Measurements from ENCODE around the gene SERPINA10. TPM values are rescaled to one million over a fixed set of nuclear protein-coding genes. Genes with fewer than 3 reads are reported as not detected.

Gene SERPINA10
- total and polyA plus RNA-seq, 2 experiments from 2014 or later: 0.13 TPM; not detected in 1

- Histone ChIP-seq H3K36me3 (no peaks in the 10 kb centered on the region), H3K4me3 (no peak overlapping the region), H3K4me1 (ENCODE audit: low read depth) (no peaks in the 10 kb centered on the region), H3K9me3 (ENCODE audit: low read depth) (no peaks in the 10 kb centered on the region), H3K27me3 (no peaks in the 10 kb centered on the region), H3K27ac (no peak overlapping the region)
- no peak for DNase-seq (ENCODE audit: low read depth in 1 of 2, low spot score in 1 of 2)
- TF ChIP-seq CTCF (IDR thresholded peaks at IDR 0.05; ENCODE audit: low read depth, low read length): no peak
Measured at GRCh38 chr14:94237046-94237445, 56.0 kb downstream of the SERPINA10 start.

Other genes with a start within 250 kb of the SERPINA10 start
- gene DDX24, start 212.1 kb downstream of the SERPINA10 start, total RNA-seq: 167 and 188 TPM in 2 replicates
- 227 and 272 TPM in 2 replicates for gene DDX24, start 212.1 kb downstream of the SERPINA10 start, polyA plus RNA-seq
- gene IFI27L1, start 212.0 kb downstream of the SERPINA10 start, total RNA-seq: 70.1 and 75.5 TPM in 2 replicates
- 95.4 and 111 TPM in 2 replicates for gene IFI27L1, start 212.0 kb downstream of the SERPINA10 start, polyA plus RNA-seq
- 1.9 and 2.6 TPM in 2 replicates for gene IFI27, start 182.5 kb downstream of the SERPINA10 start, total RNA-seq
- gene IFI27, start 182.5 kb downstream of the SERPINA10 start, polyA plus RNA-seq: 6.6 and 9.1 TPM in 2 replicates
- gene IFI27L2, start 163.7 kb downstream of the SERPINA10 start, total RNA-seq: 257 and 537 TPM in 2 replicates
- gene IFI27L2, start 163.7 kb downstream of the SERPINA10 start, polyA plus RNA-seq: 251 and 283 TPM in 2 replicates
- gene PPP4R4, start 118.9 kb downstream of the SERPINA10 start, total RNA-seq: 0.78 and 9.8 TPM in 2 replicates
- 0.59 and 0.77 TPM in 2 replicates for gene PPP4R4, start 118.9 kb downstream of the SERPINA10 start, polyA plus RNA-seq
- not detected in 2 replicates for gene SERPINA6, start 30.1 kb upstream of the SERPINA10 start, total RNA-seq
- 0.11 TPM in 1 of 2 replicates, not detected in the other for gene SERPINA6, start 30.1 kb upstream of the SERPINA10 start, polyA plus RNA-seq
- gene SERPINA2, start 73.4 kb upstream of the SERPINA10 start, total RNA-seq: not detected in 2 replicates
- not detected in 2 replicates for gene SERPINA2, start 73.4 kb upstream of the SERPINA10 start, polyA plus RNA-seq
- 0.69 TPM in 1 of 2 replicates, not detected in the other for gene SERPINA1, start 95.3 kb upstream of the SERPINA10 start, total RNA-seq
- gene SERPINA1, start 95.3 kb upstream of the SERPINA10 start, polyA plus RNA-seq: 2.6 TPM in 1 of 2 replicates, not detected in the other
- not detected in 2 replicates for gene SERPINA11, start 159.5 kb upstream of the SERPINA10 start, total RNA-seq
- gene SERPINA11, start 159.5 kb upstream of the SERPINA10 start, polyA plus RNA-seq: not detected in 2 replicates
- gene SERPINA9, start 182.9 kb upstream of the SERPINA10 start, total RNA-seq: not detected in 2 replicates
- gene SERPINA9, start 182.9 kb upstream of the SERPINA10 start, polyA plus RNA-seq: not detected in 2 replicates
- gene SERPINA12, start 216.2 kb upstream of the SERPINA10 start, total RNA-seq: not detected in 2 replicates
- not detected in 2 replicates for gene SERPINA12, start 216.2 kb upstream of the SERPINA10 start, polyA plus RNA-seq

Data from cardiac muscle cell (in vitro differentiated cells and primary cell).